WTC11 (cell line): ENCODE measurements around the gene GPD1. TPM values are rescaled to one million over a fixed set of nuclear protein-coding genes. Genes with fewer than 3 reads are reported as not detected.

Experiments
- ATAC-seq: fragments of 200-7000 bp; cut with Tn5 transposase; 2 replicates; pipeline ENCODE4 v1.10.0; 2021; ENCODE audit warnings: mild to moderate bottlenecking, moderate library complexity
- CTCF ChIA-PET: fragments of 300-600 bp; sonication (Branson Sonifier 250); formaldehyde crosslinking; loops from one replicate; lab custom pipeline; 2021; ENCODE audit warnings: antibody characterized with exemption; lab: Charles Lee
- POLR2A ChIA-PET: fragments of 350-600 bp; sonication (Branson Sonifier 250); formaldehyde crosslinking; loops from one replicate; lab custom pipeline; 2021; ENCODE audit warnings: antibody characterized with exemption; lab: Charles Lee
- DNase-seq: peaks from one replicate; pipeline ENCODE4 v3.0.0; 2021; ENCODE audit warnings: low spot score
- H3K27ac Mint-ChIP-seq: 2 replicates; pipeline ENCODE4 v1.8.0; 2021; ENCODE audit warnings: mixed read lengths
- H3K27me3 Mint-ChIP-seq: 2 replicates; pipeline ENCODE4 v1.8.0; 2021; ENCODE audit warnings: low read depth, mild to moderate bottlenecking, moderate library complexity, mixed read lengths
- H3K36me3 Mint-ChIP-seq: 2 replicates; pipeline ENCODE4 v1.8.0; 2021; ENCODE audit warnings: mixed read lengths
- H3K4me1 Mint-ChIP-seq: 2 replicates; pipeline ENCODE4 v1.8.0; 2022; ENCODE audit warnings: mixed read lengths
- H3K4me3 Mint-ChIP-seq: 2 replicates; pipeline ENCODE4 v1.8.0; 2021; ENCODE audit warnings: mild to moderate bottlenecking, moderate library complexity, mixed read lengths
- H3K9me3 Mint-ChIP-seq: 2 replicates; pipeline ENCODE4 v1.8.0; 2021; ENCODE audit warnings: mixed read lengths
- ATF6 ChIP-seq: sonication (generic); formaldehyde crosslinking; IDR thresholded peaks from 2 replicates; pipeline ENCODE4 v1.8.1; 2023; ENCODE audit warnings: mild to moderate bottlenecking, missing genetic modification reagents
- FOXK1 ChIP-seq: sonication (generic); formaldehyde crosslinking; IDR thresholded peaks from 2 replicates; pipeline ENCODE4 v1.8.0; 2022; ENCODE audit warnings: mild to moderate bottlenecking, moderate library complexity, missing genetic modification reagents
- GTF2I ChIP-seq: fragments of 250-450 bp; sonication (Bioruptor Pico); conservative IDR thresholded peaks from 2 replicates; pipeline ENCODE4 v1.4.0; 2021; ENCODE audit warnings: mild to moderate bottlenecking
- HMGXB4 ChIP-seq: sonication (generic); formaldehyde crosslinking; IDR thresholded peaks from 2 replicates; pipeline ENCODE4 v1.8.1; 2023; ENCODE audit warnings: mild to moderate bottlenecking, moderate library complexity, missing genetic modification reagents
- NFE2L1 ChIP-seq: sonication (generic); formaldehyde crosslinking; IDR thresholded peaks from 2 replicates; pipeline ENCODE4 v1.8.1; 2023; ENCODE audit warnings: missing genetic modification reagents
- NFYB ChIP-seq: sonication (generic); formaldehyde crosslinking; conservative IDR thresholded peaks from 2 replicates; pipeline ENCODE4 v1.8.0; 2022; ENCODE audit warnings: low read depth, missing genetic modification reagents
- NR2C2 ChIP-seq: sonication (generic); formaldehyde crosslinking; IDR thresholded peaks from 2 replicates; pipeline ENCODE4 v1.8.0; 2022; ENCODE audit warnings: mild to moderate bottlenecking, missing genetic modification reagents
- SP1 ChIP-seq: sonication (generic); formaldehyde crosslinking; conservative IDR thresholded peaks from 2 replicates; pipeline ENCODE4 v1.8.1; 2022; ENCODE audit warnings: missing genetic modification reagents
- ZNF232 ChIP-seq: sonication (generic); formaldehyde crosslinking; IDR thresholded peaks from 2 replicates; pipeline ENCODE4 v1.8.0; 2022; ENCODE audit warnings: mild to moderate bottlenecking, missing genetic modification reagents
- ZNF396 ChIP-seq: fragments of 250-450 bp; sonication (Bioruptor Pico); IDR thresholded peaks from 2 replicates; pipeline ENCODE4 v1.8.0; 2021; ENCODE audit warnings: mild to moderate bottlenecking, moderate library complexity, borderline replicate concordance
- ZNF416 ChIP-seq: fragments of 250-450 bp; sonication (Bioruptor Pico); IDR thresholded peaks from 2 replicates; pipeline ENCODE4 v1.9.0; 2021; ENCODE audit warnings: mild to moderate bottlenecking, inconsistent platforms
- ZNF423 ChIP-seq: fragments of 250-450 bp; sonication (Bioruptor Pico); IDR thresholded peaks from 2 replicates; pipeline ENCODE4 v2.1.2; 2022; ENCODE audit warnings: mild to moderate bottlenecking, moderate library complexity
- total RNA-seq: library from RNA; stranded (reverse); gene quantifications from 3 replicates; pipeline ENCODE4 v1.2.3, GENCODE V29; 2021
- TF ChIP-seq, protein P1 (sequence below): sonication (generic); formaldehyde crosslinking; conservative IDR thresholded peaks from 2 replicates; pipeline ENCODE4 v1.8.1; 2023; ENCODE audit warnings: mild to moderate bottlenecking, low read depth, missing genetic modification reagents, moderate library complexity
- TF ChIP-seq, protein P2 (sequence below): sonication (generic); formaldehyde crosslinking; IDR thresholded peaks from 2 replicates; pipeline ENCODE4 v1.8.0; 2023; ENCODE audit warnings: missing genetic modification reagents
- TF ChIP-seq, protein P3 (sequence below): fragments of 250-450 bp; sonication (Bioruptor Pico); IDR thresholded peaks from 2 replicates; pipeline ENCODE4 v2.1.2; 2022; ENCODE audit warnings: mild to moderate bottlenecking, moderate library complexity
- TF ChIP-seq, protein P4 (sequence below): sonication (generic); formaldehyde crosslinking; IDR thresholded peaks from 2 replicates; pipeline ENCODE4 v1.8.1; 2022; ENCODE audit warnings: mild to moderate bottlenecking, missing genetic modification reagents, moderate library complexity, borderline replicate concordance
- TF ChIP-seq, protein P5 (sequence below): fragments of 250-450 bp; sonication (Bioruptor Pico); IDR thresholded peaks from 2 replicates; pipeline ENCODE4 v1.8.0; 2021; ENCODE audit warnings: mild to moderate bottlenecking

Gene GPD1
- total RNA-seq, 1 experiment from 2014 or later: 0.77 TPM

- TF ChIP-seq HMGXB4 (CRISPR knock-in tag) (no peak), ZNF423 (CRISPR knock-in tag) (no peak), NFYB (CRISPR knock-in tag) (no peak)
These were observed 28.8 kb downstream of the GPD1 start (continued) for GRCh38 chr12:50132505-50133135.

- ATAC-seq: no peak
- POLR2A ChIA-PET: no interaction called here
These were observed 39.2 kb downstream of the GPD1 start for GRCh38 chr12:50142993-50143392.

DNA sequence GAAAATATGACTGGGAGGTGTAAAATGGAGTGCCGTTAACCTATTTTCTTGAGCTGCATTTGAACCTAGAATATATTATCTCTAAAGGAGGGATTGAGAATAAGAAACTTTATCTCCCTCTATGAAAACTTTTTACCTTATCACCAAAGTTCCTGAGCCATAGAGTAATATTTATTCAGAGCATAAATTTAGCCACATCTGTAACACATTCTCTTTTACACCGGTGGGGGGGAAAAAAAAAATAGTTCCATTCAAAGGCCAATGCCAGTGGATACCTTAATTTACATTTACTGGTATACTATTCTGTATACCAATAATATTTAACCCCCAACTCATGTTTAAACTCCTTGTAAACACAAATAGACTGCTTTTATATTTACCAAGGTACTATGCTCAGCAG lies 41.6 kb downstream of the GPD1 start:
- H3K9me3 Mint-ChIP-seq: no peaks in the 10 kb centered on the region
- DNase-seq: no peak
- no peak overlapping the region for H3K27ac Mint-ChIP-seq
- ChIA-PET POLR2A (no interaction called here), CTCF (interaction anchor here (1.1 to 1.2 kb wide), 2 partner anchors 22 to 34 kb away, joined by 4 to 6 read pairs; partner anchors contain the start of genes CERS5 and COX14)
- H3K36me3 Mint-ChIP-seq: peaks cover 18% of the 10 kb centered on the region
- H3K4me3 Mint-ChIP-seq: no peak overlapping the region
- H3K4me1 Mint-ChIP-seq: no peaks in the 10 kb centered on the region
- no peak for TF ChIP-seq GTF2I
- TF ChIP-seq, protein P1, sequence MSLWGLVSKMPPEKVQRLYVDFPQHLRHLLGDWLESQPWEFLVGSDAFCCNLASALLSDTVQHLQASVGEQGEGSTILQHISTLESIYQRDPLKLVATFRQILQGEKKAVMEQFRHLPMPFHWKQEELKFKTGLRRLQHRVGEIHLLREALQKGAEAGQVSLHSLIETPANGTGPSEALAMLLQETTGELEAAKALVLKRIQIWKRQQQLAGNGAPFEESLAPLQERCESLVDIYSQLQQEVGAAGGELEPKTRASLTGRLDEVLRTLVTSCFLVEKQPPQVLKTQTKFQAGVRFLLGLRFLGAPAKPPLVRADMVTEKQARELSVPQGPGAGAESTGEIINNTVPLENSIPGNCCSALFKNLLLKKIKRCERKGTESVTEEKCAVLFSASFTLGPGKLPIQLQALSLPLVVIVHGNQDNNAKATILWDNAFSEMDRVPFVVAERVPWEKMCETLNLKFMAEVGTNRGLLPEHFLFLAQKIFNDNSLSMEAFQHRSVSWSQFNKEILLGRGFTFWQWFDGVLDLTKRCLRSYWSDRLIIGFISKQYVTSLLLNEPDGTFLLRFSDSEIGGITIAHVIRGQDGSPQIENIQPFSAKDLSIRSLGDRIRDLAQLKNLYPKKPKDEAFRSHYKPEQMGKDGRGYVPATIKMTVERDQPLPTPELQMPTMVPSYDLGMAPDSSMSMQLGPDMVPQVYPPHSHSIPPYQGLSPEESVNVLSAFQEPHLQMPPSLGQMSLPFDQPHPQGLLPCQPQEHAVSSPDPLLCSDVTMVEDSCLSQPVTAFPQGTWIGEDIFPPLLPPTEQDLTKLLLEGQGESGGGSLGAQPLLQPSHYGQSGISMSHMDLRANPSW (CRISPR knock-in tag): no peak
- TF ChIP-seq ZNF232 (CRISPR knock-in tag): no peak
- TF ChIP-seq SP1 (CRISPR knock-in tag): no peak
- no peak for TF ChIP-seq ZNF396 (CRISPR knock-in tag)
- TF ChIP-seq HMGXB4 (CRISPR knock-in tag): no peak
- TF ChIP-seq, protein P2, sequence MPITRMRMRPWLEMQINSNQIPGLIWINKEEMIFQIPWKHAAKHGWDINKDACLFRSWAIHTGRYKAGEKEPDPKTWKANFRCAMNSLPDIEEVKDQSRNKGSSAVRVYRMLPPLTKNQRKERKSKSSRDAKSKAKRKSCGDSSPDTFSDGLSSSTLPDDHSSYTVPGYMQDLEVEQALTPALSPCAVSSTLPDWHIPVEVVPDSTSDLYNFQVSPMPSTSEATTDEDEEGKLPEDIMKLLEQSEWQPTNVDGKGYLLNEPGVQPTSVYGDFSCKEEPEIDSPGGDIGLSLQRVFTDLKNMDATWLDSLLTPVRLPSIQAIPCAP (CRISPR knock-in tag): no peak
- no peak for TF ChIP-seq NFE2L1 (CRISPR knock-in tag)
- TF ChIP-seq, protein P3, sequence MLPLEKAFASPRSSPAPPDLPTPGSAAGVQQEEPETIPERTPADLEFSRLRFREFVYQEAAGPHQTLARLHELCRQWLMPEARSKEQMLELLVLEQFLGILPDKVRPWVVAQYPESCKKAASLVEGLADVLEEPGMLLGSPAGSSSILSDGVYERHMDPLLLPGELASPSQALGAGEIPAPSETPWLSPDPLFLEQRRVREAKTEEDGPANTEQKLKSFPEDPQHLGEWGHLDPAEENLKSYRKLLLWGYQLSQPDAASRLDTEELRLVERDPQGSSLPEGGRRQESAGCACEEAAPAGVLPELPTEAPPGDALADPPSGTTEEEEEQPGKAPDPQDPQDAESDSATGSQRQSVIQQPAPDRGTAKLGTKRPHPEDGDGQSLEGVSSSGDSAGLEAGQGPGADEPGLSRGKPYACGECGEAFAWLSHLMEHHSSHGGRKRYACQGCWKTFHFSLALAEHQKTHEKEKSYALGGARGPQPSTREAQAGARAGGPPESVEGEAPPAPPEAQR (CRISPR knock-in tag): no peak
- no peak for TF ChIP-seq ZNF416
- TF ChIP-seq NR2C2 (CRISPR knock-in tag): no peak
- H3K27me3 Mint-ChIP-seq: no peaks in the 10 kb centered on the region
- ATAC-seq: no peak

More at GRCh38 chr12:50142993-50143392, 39.2 kb downstream of the GPD1 start:
- TF ChIP-seq, protein P4, sequence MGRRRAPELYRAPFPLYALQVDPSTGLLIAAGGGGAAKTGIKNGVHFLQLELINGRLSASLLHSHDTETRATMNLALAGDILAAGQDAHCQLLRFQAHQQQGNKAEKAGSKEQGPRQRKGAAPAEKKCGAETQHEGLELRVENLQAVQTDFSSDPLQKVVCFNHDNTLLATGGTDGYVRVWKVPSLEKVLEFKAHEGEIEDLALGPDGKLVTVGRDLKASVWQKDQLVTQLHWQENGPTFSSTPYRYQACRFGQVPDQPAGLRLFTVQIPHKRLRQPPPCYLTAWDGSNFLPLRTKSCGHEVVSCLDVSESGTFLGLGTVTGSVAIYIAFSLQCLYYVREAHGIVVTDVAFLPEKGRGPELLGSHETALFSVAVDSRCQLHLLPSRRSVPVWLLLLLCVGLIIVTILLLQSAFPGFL (CRISPR knock-in tag): no peak
- no peak for TF ChIP-seq FOXK1 (CRISPR knock-in tag)
- no peak for TF ChIP-seq ATF6 (CRISPR knock-in tag)
- TF ChIP-seq, protein P5, sequence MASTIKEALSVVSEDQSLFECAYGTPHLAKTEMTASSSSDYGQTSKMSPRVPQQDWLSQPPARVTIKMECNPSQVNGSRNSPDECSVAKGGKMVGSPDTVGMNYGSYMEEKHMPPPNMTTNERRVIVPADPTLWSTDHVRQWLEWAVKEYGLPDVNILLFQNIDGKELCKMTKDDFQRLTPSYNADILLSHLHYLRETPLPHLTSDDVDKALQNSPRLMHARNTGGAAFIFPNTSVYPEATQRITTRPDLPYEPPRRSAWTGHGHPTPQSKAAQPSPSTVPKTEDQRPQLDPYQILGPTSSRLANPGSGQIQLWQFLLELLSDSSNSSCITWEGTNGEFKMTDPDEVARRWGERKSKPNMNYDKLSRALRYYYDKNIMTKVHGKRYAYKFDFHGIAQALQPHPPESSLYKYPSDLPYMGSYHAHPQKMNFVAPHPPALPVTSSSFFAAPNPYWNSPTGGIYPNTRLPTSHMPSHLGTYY (CRISPR knock-in tag): no peak
- Mint-ChIP-seq H3K36me3 (peaks cover 27% of the 10 kb centered on the region), H3K9me3 (no peaks in the 10 kb centered on the region), H3K4me3 (no peak overlapping the region), H3K4me1 (no peaks in the 10 kb centered on the region), H3K27ac (no peak overlapping the region), H3K27me3 (no peaks in the 10 kb centered on the region)
- DNase-seq: no peak
- CTCF ChIA-PET: no interaction called here
